PC-3 (cell line): ENCODE data around the gene CAMK1D. TPM values are rescaled to one million over a fixed set of nuclear protein-coding genes. Genes with fewer than 3 reads are reported as not detected.
"Not testable (repeated sequence)": the region's sequence is repeated elsewhere in the genome, so short reads cannot be mapped to it uniquely, and the experiment has no call there.

Source experiments
- ATAC-seq: fragments of 200-7000 bp; cut with Tn5 transposase; 2 replicates; pipeline ENCODE4 v1.9.1; 2020; ENCODE audit warnings: mild to moderate bottlenecking, moderate library complexity
- BruUV-seq: library from RNA; stranded (reverse); fragments of 400-500 nt; replicated peaks from 2 replicates; lab custom pipeline; 2021; lab: Mats Ljungman, UMichigan
- CTCF ChIA-PET: fragments of 300-600 bp; sonication (Branson Sonifier 250); formaldehyde crosslinking; loops from one replicate; lab custom pipeline; 2022; ENCODE audit warnings: antibody characterized with exemption; lab: Charles Lee
- POLR2A ChIA-PET: fragments of 300-600 bp; sonication (Branson Sonifier 250); formaldehyde crosslinking; loops from one replicate; lab custom pipeline; 2022; ENCODE audit warnings: antibody characterized with exemption; ENCODE audit not compliant: unreplicated experiment; lab: Charles Lee
- DNase-seq: peaks from one replicate; pipeline ENCODE4 v3.0.0-alpha.2; 2015
- H2AFZ ChIP-seq: fragments of 300-600 bp; sonication (generic); 2 replicates; pipeline ENCODE4 v1.6.0; 2016; ENCODE audit warnings: antibody characterized with exemption, low read length
- H3F3A ChIP-seq: fragments of 300-600 bp; sonication (generic); one replicate; pipeline ENCODE4 v1.6.0; 2017; ENCODE audit warnings: antibody characterized with exemption, low read length, control low read depth, mild to moderate bottlenecking; ENCODE audit not compliant: unreplicated experiment
- H3K27ac ChIP-seq: fragments of 300-600 bp; sonication (generic); 2 replicates; pipeline ENCODE4 v1.5.1; 2016; ENCODE audit warnings: mild to moderate bottlenecking, low read length
- H3K27me3 ChIP-seq: fragments of 300-600 bp; sonication (generic); 2 replicates; pipeline ENCODE4 v1.6.1; 2016; ENCODE audit warnings: low read length, mixed read lengths
- H3K36me3 ChIP-seq: fragments of 300-600 bp; sonication (generic); 2 replicates; pipeline ENCODE4 v1.6.1; 2016; ENCODE audit warnings: low read depth, mixed run types, low read length, mixed read lengths
- H3K4me1 ChIP-seq: fragments of 300-600 bp; sonication (generic); 2 replicates; pipeline ENCODE4 v1.5.1; 2016; ENCODE audit warnings: low read length; ENCODE audit not compliant: insufficient read depth
- H3K4me2 ChIP-seq: fragments of 300-600 bp; sonication (generic); 2 replicates; pipeline ENCODE4 v1.6.0; 2016; ENCODE audit warnings: low read length
- H3K4me3 ChIP-seq: fragments of 300-600 bp; sonication (generic); 2 replicates; pipeline ENCODE4 v1.5.1; 2016; ENCODE audit warnings: mild to moderate bottlenecking, low read length, mixed read lengths
- H3K79me2 ChIP-seq: fragments of 300-600 bp; sonication (generic); 2 replicates; pipeline ENCODE4 v1.6.1; 2017; ENCODE audit warnings: low read length, mixed read lengths
- H3K9ac ChIP-seq: fragments of 300-600 bp; sonication (generic); 2 replicates; pipeline ENCODE4 v1.6.0; 2016; ENCODE audit warnings: mild to moderate bottlenecking, low read length
- H3K9me2 ChIP-seq: fragments of 300-600 bp; sonication (generic); replicated peaks from 2 replicates; pipeline ENCODE4 v1.6.1; 2016; ENCODE audit warnings: mixed run types, low read length, mixed read lengths
- H3K9me3 ChIP-seq: fragments of 300-600 bp; sonication (generic); 2 replicates; pipeline ENCODE4 v1.6.1; 2016; ENCODE audit warnings: low read length, mixed read lengths
- H4K20me1 ChIP-seq: fragments of 300-600 bp; sonication (generic); 2 replicates; pipeline ENCODE4 v1.6.1; 2016; ENCODE audit warnings: low read length, mixed read lengths
- EZH2 ChIP-seq: fragments of 300-600 bp; sonication (generic); IDR thresholded peaks from one replicate; pipeline ENCODE4 v1.6.1; 2017; ENCODE audit warnings: antibody characterized with exemption, mild to moderate bottlenecking, low read length; ENCODE audit not compliant: unreplicated experiment
- EZH2phosphoT487 ChIP-seq: fragments of 300-600 bp; sonication (generic); IDR thresholded peaks from 2 replicates; pipeline ENCODE4 v1.6.1; 2018; ENCODE audit warnings: mild to moderate bottlenecking, antibody characterized with exemption, low read length, borderline replicate concordance
- intact Hi-C: fragments of 100-400 bp; cut with micrococcal nuclease; formaldehyde crosslinking; loops from 2 replicates; pipeline ENCODE4 v1.9.0; 2023
- total RNA-seq: library from RNA; depleted of rRNA; stranded (reverse); fragments of >200 nt; gene quantifications from 2 replicates; pipeline ENCODE4 v1.2.3, GENCODE V29; 2014
- TF ChIP-seq, protein P1 (sequence below): fragments of 300-600 bp; sonication (generic); conservative IDR thresholded peaks from 2 replicates; pipeline ENCODE4 v1.5.1; 2017; ENCODE audit warnings: antibody characterized with exemption, low read depth, mild to moderate bottlenecking, low read length

Gene CAMK1D
- total RNA-seq, 1 experiment from 2014 or later, result 1.3 TPM

DNA sequence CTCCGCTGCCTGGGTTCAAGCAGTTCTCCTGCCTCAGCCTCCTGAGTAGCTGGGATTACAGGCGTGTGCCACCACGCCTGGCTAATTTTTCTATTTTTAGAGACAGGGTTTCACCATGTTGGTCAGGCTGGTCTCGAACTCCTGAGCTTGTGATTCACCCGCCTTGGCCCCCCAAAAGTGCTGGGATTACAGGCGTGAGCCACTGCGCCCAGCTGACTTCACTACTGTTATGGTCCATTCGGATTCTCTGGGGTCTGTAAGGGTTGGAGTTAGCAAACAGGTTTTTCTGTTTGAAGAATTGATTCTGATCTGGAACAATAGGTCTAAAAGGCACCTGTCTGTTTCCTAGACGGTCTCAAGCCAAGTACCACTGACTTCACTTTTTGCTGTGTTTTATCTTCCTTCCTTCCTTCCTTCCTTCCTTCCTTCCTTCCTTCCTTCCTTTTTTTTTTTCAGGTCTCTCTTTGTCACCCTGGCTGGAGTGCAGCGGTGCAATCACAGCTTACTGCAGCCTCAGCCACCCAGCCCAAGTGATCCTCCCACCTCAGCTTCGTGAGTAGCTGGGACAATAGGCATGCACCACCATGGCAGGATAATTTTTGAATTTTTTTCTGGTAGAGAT, 192.2 kb downstream of the CAMK1D start:
- no peak for TF ChIP-seq EZH2
- no peak for DNase-seq
- CTCF ChIA-PET, result no interaction called here

DNA sequence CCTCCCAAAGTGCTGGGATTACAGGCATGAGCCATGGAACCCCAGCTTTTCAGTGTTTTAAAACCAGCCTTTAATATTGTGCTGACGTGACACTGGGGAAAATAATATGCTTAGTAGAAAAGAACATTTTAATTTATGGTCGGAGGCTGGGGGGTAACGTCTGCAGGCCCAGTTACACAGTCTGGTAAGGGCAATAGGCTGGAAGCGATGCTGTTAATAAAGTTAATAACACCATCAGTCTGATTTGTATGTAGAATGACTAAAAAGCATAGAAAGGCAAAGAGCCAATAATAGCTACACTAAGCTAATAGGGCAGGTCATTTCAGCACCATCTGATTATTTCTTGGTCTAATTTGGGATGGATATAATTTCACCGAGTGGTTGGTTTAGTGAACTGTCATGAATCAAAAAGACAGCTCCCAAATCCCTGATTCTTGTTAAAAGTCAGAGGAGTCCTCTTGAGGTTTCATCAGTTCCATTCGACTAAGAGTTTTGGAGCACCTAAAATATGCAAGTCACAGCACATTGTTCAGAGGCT, 192.9 kb downstream of the CAMK1D start:
- Histone ChIP-seq H3K4me1 (no peaks in the 10 kb centered on the region), H3K36me3 (no peaks in the 10 kb centered on the region), H4K20me1 (no peaks in the 10 kb centered on the region), H3K9me2 (no peaks in the 10 kb centered on the region), H3K27ac (no peak overlapping the region), H3F3A (no peaks in the 10 kb centered on the region), H3K4me3 (no peak overlapping the region), H3K4me2 (no peak overlapping the region), H2AFZ (no peak overlapping the region), H3K79me2 (no peaks in the 10 kb centered on the region), H3K27me3 (no peaks in the 10 kb centered on the region), H3K9me3 (no peaks in the 10 kb centered on the region), H3K9ac (no peak overlapping the region)
- ChIA-PET POLR2A (no interaction called here), CTCF (no interaction called here)
- TF ChIP-seq EZH2phosphoT487 (no peak), EZH2 (no peak)
- TF ChIP-seq, protein P1, sequence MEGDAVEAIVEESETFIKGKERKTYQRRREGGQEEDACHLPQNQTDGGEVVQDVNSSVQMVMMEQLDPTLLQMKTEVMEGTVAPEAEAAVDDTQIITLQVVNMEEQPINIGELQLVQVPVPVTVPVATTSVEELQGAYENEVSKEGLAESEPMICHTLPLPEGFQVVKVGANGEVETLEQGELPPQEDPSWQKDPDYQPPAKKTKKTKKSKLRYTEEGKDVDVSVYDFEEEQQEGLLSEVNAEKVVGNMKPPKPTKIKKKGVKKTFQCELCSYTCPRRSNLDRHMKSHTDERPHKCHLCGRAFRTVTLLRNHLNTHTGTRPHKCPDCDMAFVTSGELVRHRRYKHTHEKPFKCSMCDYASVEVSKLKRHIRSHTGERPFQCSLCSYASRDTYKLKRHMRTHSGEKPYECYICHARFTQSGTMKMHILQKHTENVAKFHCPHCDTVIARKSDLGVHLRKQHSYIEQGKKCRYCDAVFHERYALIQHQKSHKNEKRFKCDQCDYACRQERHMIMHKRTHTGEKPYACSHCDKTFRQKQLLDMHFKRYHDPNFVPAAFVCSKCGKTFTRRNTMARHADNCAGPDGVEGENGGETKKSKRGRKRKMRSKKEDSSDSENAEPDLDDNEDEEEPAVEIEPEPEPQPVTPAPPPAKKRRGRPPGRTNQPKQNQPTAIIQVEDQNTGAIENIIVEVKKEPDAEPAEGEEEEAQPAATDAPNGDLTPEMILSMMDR, result no peak
- intact Hi-C loops, result no loop called here
- ATAC-seq, result no peak
- no peak for DNase-seq
- BruUV-seq, result no TSS peak

More for the DNA sequence above, 192.2 kb downstream of the CAMK1D start:
- no peak for ATAC-seq
- intact Hi-C loops, result no loop called here
- Histone ChIP-seq H3K27ac (no peak overlapping the region), H3K36me3 (no peaks in the 10 kb centered on the region), H3K9me2 (no peaks in the 10 kb centered on the region), H3K9ac (no peak overlapping the region), H3K4me2 (no peak overlapping the region), H3K4me3 (no peak overlapping the region), H3K27me3 (no peaks in the 10 kb centered on the region), H3F3A (no peaks in the 10 kb centered on the region), H3K79me2 (no peaks in the 10 kb centered on the region), H4K20me1 (no peaks in the 10 kb centered on the region), H3K4me1 (no peaks in the 10 kb centered on the region), H2AFZ (no peak overlapping the region), H3K9me3 (no peaks in the 10 kb centered on the region)
- POLR2A ChIA-PET, result no interaction called here
- BruUV-seq, result no TSS peak

DNA sequence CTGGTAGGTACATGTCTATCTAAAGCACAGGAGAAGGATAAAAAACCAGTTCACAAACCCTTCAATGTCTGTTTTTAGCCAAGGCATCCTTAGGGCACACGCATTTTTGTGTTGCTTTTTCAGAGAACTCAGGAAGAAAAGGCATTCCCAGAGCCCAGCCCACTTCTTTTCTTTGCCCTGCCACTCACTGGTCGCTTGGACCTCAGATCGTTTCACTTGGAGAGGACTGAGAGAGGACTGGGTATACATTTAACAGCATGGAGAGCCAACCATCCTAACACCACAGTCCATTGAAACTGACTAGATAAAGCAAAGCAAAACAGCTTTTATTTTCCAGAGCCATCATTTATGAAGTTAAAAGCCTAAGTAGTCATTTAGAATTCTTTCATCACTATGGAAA, 194.2 kb downstream of the CAMK1D start:
- no peak overlapping the region for H3K4me2 ChIP-seq
- no peak overlapping the region for H3K4me3 ChIP-seq
- DNase-seq, result no peak
- H4K20me1 ChIP-seq, result no peaks in the 10 kb centered on the region
- CTCF ChIA-PET, result no interaction called here
- H3K36me3 ChIP-seq, result no peaks in the 10 kb centered on the region
- TF ChIP-seq EZH2phosphoT487 (no peak), EZH2 (no peak)
- TF ChIP-seq, protein P1, result no peak
- intact Hi-C loops, result no loop called here
- H3K27ac ChIP-seq, result no peak overlapping the region
- no peak overlapping the region for H2AFZ ChIP-seq
- POLR2A ChIA-PET, result no interaction called here
- H3K27me3 ChIP-seq, result no peaks in the 10 kb centered on the region
- no peak for ATAC-seq
- BruUV-seq, result no TSS peak
- H3K4me1 ChIP-seq, result no peaks in the 10 kb centered on the region
- no peaks in the 10 kb centered on the region for H3F3A ChIP-seq
- no peaks in the 10 kb centered on the region for H3K9me2 ChIP-seq
- no peak overlapping the region for H3K9ac ChIP-seq
- H3K79me2 ChIP-seq, result no peaks in the 10 kb centered on the region
- no peaks in the 10 kb centered on the region for H3K9me3 ChIP-seq

GRCh38 chr10:12546160-12546802, 196.9 kb downstream of the CAMK1D start:
- DNase-seq, H3K4me2 ChIP-seq, H3K4me3 ChIP-seq, H3K27me3 ChIP-seq, H3K4me1 ChIP-seq, intact Hi-C loops, H3K9me2 ChIP-seq, H3K36me3 ChIP-seq, H3K79me2 ChIP-seq, ATAC-seq, H3K9me3 ChIP-seq, H3F3A ChIP-seq, CTCF ChIA-PET, H4K20me1 ChIP-seq, H3K9ac ChIP-seq, POLR2A ChIA-PET, H2AFZ ChIP-seq, H3K27ac ChIP-seq, BruUV-seq: not testable (repeated sequence)
